IPS DF 4.7 (cell line): ENCODE data around the gene SNPH.
"Not testable (repeated sequence)": the region's sequence is repeated elsewhere in the genome, so short reads cannot be mapped to it uniquely, and the experiment has no call there.

Source experiments
- DNase-seq: peaks from one replicate; pipeline ENCODE4 v3.0.0-alpha.2; 2013; ENCODE audit warnings: low spot score; ENCODE audit errors: extremely low read depth

The SNPH gene

DNA sequence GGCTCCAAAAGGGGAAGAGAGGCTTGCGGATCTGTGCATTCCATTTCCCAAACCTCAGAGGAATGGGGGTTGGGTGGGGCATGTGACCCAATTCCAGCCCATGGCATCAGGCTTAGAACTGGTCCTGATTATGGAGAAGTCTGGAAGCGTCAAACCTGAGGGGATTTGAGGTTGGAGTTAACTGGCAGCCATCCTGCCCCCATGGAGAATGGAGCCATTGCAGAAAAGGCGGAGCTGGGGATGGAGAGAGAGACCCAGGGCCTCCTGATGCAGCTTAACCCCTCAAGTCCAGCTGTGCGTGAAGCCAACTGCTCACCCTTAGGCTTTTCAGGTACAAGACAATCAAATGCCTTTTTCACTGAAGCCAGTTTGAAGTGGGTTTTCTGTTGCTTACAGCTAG is 72.7 kb downstream of the SNPH start:
- DNase-seq, result no peak

DNA sequence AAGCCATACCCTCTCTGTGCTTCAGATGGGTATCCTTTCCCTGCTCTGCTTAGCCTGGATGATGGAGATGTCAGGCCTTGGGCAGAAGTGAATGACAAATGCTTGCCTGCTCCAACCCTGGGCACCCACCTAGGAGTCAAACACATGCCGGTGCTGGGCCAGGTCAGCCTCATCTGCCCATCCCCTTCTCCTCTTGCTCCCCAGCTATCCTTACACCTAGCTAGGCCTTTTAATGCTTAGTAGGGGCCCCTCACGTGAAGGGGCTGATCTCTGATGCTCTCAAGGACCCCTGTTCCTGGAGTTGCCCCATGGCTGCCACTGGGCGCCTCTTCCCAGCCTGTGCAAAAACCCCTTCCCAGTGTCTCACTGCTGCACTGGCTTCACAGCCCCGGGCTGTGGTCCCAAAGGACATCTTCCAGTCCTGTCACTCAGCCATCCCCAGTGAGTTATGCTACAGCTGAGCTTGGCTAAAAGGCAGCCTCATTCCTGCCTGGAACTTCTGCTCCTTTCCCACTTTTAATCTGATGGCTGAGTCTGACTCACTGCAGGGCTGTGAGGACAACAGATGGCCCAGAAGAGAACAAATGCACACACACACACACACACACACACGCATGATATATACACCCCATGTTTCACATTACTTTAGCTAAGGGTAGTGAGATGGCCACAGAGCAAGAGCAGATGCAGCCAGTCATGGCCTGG is 75.6 kb downstream of the SNPH start:
- no peak for DNase-seq

DNA sequence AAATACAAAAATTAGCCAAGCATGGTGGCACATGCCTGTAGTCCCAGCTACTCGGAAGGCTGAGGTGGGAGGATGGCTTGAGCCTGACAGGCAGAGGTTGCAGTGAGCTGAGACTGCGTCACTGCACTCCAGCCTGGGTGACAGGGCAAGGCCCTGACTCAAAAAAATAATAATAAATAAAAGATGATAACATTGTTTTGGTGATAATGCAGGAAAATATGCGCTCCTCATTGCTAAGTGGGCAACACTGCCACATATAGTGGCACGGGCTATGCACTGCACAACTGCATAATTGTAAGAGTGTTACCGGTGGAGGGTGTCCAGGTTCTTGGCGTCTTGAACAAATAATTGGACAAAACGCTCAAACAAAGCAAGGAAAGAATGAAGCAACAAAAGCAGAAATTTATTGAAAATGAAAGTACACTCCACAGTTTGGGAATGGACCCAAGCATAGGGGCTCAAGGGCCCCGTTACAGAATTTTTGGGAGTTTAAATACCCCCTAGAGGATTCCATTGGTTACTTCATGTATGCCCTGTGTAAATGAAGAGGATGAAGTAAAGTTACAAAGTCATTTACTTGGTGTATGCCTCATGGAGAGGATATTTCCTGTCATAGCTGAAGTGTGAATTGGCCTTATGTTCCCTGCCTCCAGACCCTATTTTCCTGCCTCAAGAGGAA is 77.5 kb downstream of the SNPH start:
- DNase-seq, result not testable (repeated sequence)

DNA sequence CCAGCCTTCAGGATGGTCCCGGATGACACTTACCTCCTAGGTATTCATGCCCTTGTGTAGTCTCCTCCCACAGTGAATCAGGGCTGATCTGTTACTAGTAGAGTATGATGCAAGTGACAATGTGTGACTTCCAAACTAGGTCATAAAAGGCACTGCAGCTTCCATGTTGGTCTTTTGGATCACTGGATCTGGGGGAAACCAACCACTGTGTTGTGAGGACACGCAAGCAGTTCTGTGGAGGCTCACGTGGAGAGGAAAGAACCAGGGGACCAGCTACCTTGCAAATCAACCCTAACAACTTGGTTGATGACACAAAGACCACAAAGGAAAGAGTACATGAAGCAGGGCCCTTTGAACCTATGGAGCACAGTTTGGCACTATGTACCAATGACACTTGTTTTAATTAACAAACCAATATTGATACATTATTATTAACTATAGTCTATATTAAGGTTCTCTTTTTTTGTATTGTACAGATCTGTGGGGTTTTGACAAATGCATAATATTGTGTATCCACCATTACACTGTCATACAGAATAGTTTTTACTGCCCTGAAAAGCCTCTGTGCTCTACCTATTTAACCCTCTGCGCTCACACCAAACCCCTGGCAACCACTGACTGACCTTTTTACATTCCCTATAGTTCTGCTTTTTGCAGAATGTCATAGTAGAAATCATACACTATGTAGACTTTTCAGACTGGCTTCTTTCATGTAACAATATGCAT is 79.1 kb downstream of the SNPH start:
- DNase-seq, result no peak

DNA sequence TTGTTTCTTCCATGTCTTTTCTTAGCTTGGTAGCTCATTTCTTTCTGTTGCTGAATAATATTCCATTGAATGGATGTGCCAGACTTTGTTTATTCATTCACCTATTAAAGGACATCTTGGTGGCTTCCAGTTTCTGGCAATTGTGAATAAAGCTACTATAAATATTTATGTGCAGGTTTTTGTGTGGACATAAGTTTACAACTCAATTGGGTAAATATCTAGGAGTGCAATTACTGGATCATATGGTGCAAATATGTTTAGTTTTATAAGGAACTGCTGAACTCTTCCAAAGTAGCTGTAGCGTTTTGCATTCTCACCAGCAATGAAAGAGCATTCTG is 79.6 kb downstream of the SNPH start:
- no peak for DNase-seq

DNA sequence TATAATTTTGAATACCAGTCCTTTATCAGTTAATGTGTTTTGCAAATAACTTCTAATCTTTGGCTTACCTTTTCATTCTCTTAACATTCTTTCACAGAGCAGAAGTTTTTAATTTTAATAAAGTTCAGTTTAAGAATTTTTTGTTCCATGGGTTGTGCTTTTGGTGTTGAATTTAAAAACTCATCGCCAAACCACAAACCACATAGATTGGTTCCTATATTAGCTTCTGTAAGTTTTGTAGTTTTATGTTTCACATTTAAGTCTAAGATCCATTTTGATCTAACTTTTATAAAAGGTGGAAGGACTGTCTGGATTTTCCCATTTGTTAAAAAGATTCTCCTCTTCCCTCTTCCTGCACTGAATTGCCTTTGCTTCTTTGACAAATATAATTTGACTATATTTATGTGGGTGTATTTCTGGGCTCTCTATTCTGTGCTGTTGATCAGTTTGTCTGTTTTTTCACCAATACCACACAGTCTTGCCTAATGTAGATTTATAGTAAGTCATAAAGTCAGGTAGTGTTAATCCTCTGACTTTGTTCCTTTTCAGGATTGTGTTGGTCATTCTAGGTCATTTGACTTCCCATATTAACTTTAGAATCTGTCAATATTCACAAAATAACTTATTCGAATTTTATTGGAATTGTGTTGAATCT is 80.3 kb downstream of the SNPH start:
- DNase-seq, result no peak

DNA sequence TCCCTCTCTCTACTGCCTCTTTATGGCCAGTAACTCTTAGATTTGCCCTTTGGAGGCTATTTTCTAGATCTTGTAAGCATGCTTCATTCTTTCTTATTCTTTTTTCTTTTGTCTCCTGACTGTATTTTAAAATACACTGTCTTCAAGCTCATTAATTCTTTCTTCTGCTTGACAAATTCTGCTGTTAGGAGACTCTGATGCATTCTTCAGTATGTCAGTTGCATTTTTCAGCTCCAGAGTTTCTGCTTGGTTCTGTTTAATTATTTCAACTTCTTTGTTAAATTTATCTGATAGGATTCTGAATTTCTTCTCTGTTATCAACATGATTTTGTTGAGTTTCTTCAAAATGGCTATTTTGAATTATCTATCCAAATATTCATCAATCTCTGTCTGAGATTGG is 87.9 kb downstream of the SNPH start:
- DNase-seq, result no peak

DNA sequence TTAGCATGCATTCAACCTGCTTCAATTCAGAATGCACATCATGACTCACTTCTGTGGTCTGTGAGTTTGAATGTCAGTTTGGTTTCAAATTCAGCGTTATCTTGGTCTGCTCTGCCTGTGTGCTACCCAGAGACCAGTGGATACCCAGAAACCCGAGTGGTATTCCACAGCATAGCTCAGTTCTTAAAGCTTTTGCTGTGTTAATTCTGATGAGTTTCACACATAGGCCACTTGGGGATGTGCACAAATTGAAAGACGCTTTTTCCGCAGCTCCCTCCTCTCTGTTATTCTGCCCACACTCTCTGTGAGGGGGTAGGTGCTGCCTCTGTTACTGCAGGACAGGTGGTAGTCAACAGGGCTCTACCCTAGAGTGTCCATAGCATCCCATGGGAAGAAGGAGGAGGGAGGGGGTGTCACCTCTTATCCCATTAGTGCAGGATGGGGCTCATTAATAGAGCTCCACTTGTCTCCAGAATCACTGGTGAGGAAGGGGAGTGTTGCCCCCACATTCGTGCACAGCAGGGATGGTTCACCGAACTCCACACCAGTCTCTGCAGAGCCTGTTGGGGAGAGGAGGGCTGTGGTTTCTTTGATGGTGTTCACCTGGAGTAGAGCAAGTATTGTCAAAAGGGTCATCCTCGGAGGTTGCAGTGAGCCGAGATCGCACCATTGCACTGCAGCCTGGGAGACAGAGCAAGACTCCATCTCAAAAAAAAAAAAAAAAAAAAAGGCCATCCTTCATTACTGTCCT is 92.0 kb downstream of the SNPH start:
- DNase-seq, result no peak
